ENCODE results near the gene LMAN2. TPM values are rescaled to one million over a fixed set of nuclear protein-coding genes. Genes with fewer than 3 reads are reported as not detected.

Gene LMAN2
- total RNA-seq, 2 experiments from 2014 or later, result 116 to 144 TPM

GRCh38 chr5:177312649-177313181 lies 38.8 kb downstream of the LMAN2 start:
- peaks cover 15% of the 10 kb centered on the region; the same call in 1 of the 2 replicates for H4K20me1 ChIP-seq (ENCODE audit: insufficient read depth, low read length)
- peaks cover 44% of the 10 kb centered on the region for H3K4me1 ChIP-seq (ENCODE audit: insufficient read depth, low read length, poor library complexity, severe bottlenecking)
- TSS peak; percentile 81 for BruUV-seq (replicated peaks)
- H3K9me2 ChIP-seq (ENCODE audit: insufficient read depth, low read length), result no peaks in the 10 kb centered on the region
- H3K4me2 ChIP-seq (ENCODE audit: low read length), result peak overlapping the region; percentile 92
- CTCF ChIA-PET (ENCODE audit: unreplicated experiment), result interaction anchor here (1.6 kb wide), 1 partner anchor 199 kb away, joined by 5 read pairs; no protein-coding TSS in a partner anchor
- peak overlapping the region; percentile 28; the same call in 1 of the 2 replicates for H2AFZ ChIP-seq (ENCODE audit: low read length)
- POLR2A ChIA-PET, result interaction anchor here (0.6 to 1.6 kb wide), 11 partner anchors 11 to 327 kb away, joined by 3 to 5 read pairs (median 3); no protein-coding TSS in a partner anchor
- DNase-seq (ENCODE audit: low spot score), result peak; percentile 92
- intact Hi-C loops (cut with micrococcal nuclease; ENCODE audit: unreplicated experiment), result loop anchor here (1.0 to 5.0 kb wide), 5 partner anchors 38 to 240 kb away; partner anchors contain the start of genes DOK3, GRK6 and LMAN2
- peaks cover 26% of the 10 kb centered on the region; the same call in 1 of the 2 replicates for H3K36me3 ChIP-seq (ENCODE audit: insufficient read depth, low read length)
- peak overlapping the region; percentile 94 for H3K4me3 ChIP-seq (ENCODE audit: low read depth, low read length, poor library complexity, severe bottlenecking)
- H3K27ac ChIP-seq (ENCODE audit: low read depth, low read length, poor library complexity, severe bottlenecking), result peak overlapping the region; percentile 92
- peaks cover 12% of the 10 kb centered on the region; the same call in 1 of the 2 replicates for H3K79me2 ChIP-seq (ENCODE audit: insufficient read depth, low read depth, low read length)
- TF ChIP-seq EZH2phosphoT487 (IDR thresholded peaks at IDR 0.05; ENCODE audit: borderline replicate concordance, low read depth, low read length), result no peak
- peak; percentile 71 for TF ChIP-seq CTCF (conservative IDR thresholded peaks at IDR 0.05; ENCODE audit: low read length)
- no peaks in the 10 kb centered on the region for H3K9me3 ChIP-seq (ENCODE audit: low read length)

GRCh38 chr5:177311723-177312648 lies 39.5 kb downstream of the LMAN2 start, which contains the start of gene MXD3:
TSS of gene MXD3 (minus strand) at chr5:177311898. CDS start at chr5:177311830, 68 bp downstream.
- Histone ChIP-seq H4K20me1 (ENCODE audit: insufficient read depth, low read length) (peaks cover 15% of the 10 kb centered on the region; the same call in 1 of the 2 replicates), H3K4me2 (ENCODE audit: low read length) (peak within 1 kb of the TSS; percentile 92), H3K4me3 (ENCODE audit: low read depth, low read length, poor library complexity, severe bottlenecking) (peak within 1 kb of the TSS; percentile 94), H3K79me2 (ENCODE audit: insufficient read depth, low read depth, low read length) (peaks cover 12% of the 10 kb centered on the region; the same call in 1 of the 2 replicates), H3K9me2 (ENCODE audit: insufficient read depth, low read length) (no peaks in the 10 kb centered on the region), H2AFZ (ENCODE audit: low read length) (peak within 1 kb of the TSS; percentile 28; the same call in 1 of the 2 replicates), H3K9me3 (ENCODE audit: low read length) (no peaks in the 10 kb centered on the region), H3K27ac (ENCODE audit: low read depth, low read length, poor library complexity, severe bottlenecking) (peak within 1 kb of the TSS; percentile 92), H3K36me3 (ENCODE audit: insufficient read depth, low read length) (peaks cover 33% of the 10 kb centered on the region; the same call in 1 of the 2 replicates), H3K4me1 (ENCODE audit: insufficient read depth, low read length, poor library complexity, severe bottlenecking) (peaks cover 51% of the 10 kb centered on the region)
- TF ChIP-seq CTCF (conservative IDR thresholded peaks at IDR 0.05; ENCODE audit: low read length) (no peak), EZH2phosphoT487 (IDR thresholded peaks at IDR 0.05; ENCODE audit: borderline replicate concordance, low read depth, low read length) (no peak)
- no TSS peak for BruUV-seq (replicated peaks)
- peak; percentile 99 for DNase-seq (ENCODE audit: low spot score)
- intact Hi-C loops (cut with micrococcal nuclease; ENCODE audit: unreplicated experiment), result loop anchor here (1.0 to 5.0 kb wide), 6 partner anchors 39 to 240 kb away; partner anchors contain the start of genes DOK3, GRK6 and LMAN2
- POLR2A ChIA-PET, result interaction anchor here (0.6 to 1.6 kb wide), 11 partner anchors 11 to 326 kb away, joined by 3 to 5 read pairs (median 3); no protein-coding TSS in a partner anchor
- CTCF ChIA-PET (ENCODE audit: unreplicated experiment), result interaction anchor here (1.6 to 1.9 kb wide), 2 partner anchors 10 to 198 kb away, joined by 5 to 6 read pairs; no protein-coding TSS in a partner anchor

Data from OCI-LY7 (cell line).